AG04449 (cell line): ENCODE data around the gene ADGRF3.
"Not testable (repeated sequence)": the region's sequence is repeated elsewhere in the genome, so short reads cannot be mapped to it uniquely, and the experiment has no call there.

Source experiments
- CTCF ChIA-PET: fragments of 350-600 bp; formaldehyde crosslinking; extraction: SDS; loops from one replicate; lab custom pipeline; 2021; ENCODE audit warnings: antibody characterized with exemption; lab: Yijun Ruan, JAX
- POLR2A ChIA-PET: fragments of 400-600, 350-600 bp; formaldehyde crosslinking; extraction: SDS; loops from one replicate; lab custom pipeline; 2020; ENCODE audit warnings: antibody characterized with exemption, inconsistent platforms; lab: Yijun Ruan, JAX
- DNase-seq: peaks from one replicate; pipeline ENCODE4 v3.0.0-alpha.2; 2010; ENCODE audit warnings: low read depth, low spot score
- H3K4me3 ChIP-seq: 2 replicates; pipeline ENCODE4 v1.5.1; 2011; ENCODE audit warnings: low read depth, mild to moderate bottlenecking, control low read depth, low read length
- TF ChIP-seq, protein P1 (sequence below): IDR thresholded peaks from one replicate; pipeline ENCODE4 v1.5.1; 2011; ENCODE audit warnings: mild to moderate bottlenecking, moderate library complexity, low read length, control low read depth, inconsistent platforms; ENCODE audit not compliant: insufficient read depth; ENCODE audit errors: missing control alignments

ADGRF3 gene

GRCh38 chr2:26274058-26274613, 72.5 kb downstream of the ADGRF3 start:
- POLR2A ChIA-PET: interaction anchor here (0.6 kb wide), 1 partner anchor 71 kb away, joined by 3 read pairs; no protein-coding TSS in a partner anchor
- no peak overlapping the region for H3K4me3 ChIP-seq
- peak; percentile 36 for DNase-seq
- TF ChIP-seq, protein P1, sequence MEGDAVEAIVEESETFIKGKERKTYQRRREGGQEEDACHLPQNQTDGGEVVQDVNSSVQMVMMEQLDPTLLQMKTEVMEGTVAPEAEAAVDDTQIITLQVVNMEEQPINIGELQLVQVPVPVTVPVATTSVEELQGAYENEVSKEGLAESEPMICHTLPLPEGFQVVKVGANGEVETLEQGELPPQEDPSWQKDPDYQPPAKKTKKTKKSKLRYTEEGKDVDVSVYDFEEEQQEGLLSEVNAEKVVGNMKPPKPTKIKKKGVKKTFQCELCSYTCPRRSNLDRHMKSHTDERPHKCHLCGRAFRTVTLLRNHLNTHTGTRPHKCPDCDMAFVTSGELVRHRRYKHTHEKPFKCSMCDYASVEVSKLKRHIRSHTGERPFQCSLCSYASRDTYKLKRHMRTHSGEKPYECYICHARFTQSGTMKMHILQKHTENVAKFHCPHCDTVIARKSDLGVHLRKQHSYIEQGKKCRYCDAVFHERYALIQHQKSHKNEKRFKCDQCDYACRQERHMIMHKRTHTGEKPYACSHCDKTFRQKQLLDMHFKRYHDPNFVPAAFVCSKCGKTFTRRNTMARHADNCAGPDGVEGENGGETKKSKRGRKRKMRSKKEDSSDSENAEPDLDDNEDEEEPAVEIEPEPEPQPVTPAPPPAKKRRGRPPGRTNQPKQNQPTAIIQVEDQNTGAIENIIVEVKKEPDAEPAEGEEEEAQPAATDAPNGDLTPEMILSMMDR: no peak
- CTCF ChIA-PET: interaction anchor here (1.1 to 2.4 kb wide), 2 partner anchors 56 to 323 kb away, joined by 4 to 6 read pairs; no protein-coding TSS in a partner anchor

GRCh38 chr2:26273501-26273900, 73.1 kb downstream of the ADGRF3 start:
- ChIA-PET CTCF (interaction anchor here (2.4 kb wide), 1 partner anchor 57 kb away, joined by 6 read pairs; no protein-coding TSS in a partner anchor), POLR2A (no interaction called here)
- no peak overlapping the region for H3K4me3 ChIP-seq
- DNase-seq: no peak
- TF ChIP-seq, protein P1: no peak

- CTCF ChIA-PET: interaction anchor here (0.7 to 1.5 kb wide), 2 partner anchors 20 to 60 kb away, joined by 3 to 5 read pairs; no protein-coding TSS in a partner anchor
- POLR2A ChIA-PET: no interaction called here
- no peak overlapping the region for H3K4me3 ChIP-seq
- DNase-seq: no peak
- TF ChIP-seq, protein P1: no peak
Observed at GRCh38 chr2:26270373-26270772, 76.2 kb downstream of the ADGRF3 start.

DNA sequence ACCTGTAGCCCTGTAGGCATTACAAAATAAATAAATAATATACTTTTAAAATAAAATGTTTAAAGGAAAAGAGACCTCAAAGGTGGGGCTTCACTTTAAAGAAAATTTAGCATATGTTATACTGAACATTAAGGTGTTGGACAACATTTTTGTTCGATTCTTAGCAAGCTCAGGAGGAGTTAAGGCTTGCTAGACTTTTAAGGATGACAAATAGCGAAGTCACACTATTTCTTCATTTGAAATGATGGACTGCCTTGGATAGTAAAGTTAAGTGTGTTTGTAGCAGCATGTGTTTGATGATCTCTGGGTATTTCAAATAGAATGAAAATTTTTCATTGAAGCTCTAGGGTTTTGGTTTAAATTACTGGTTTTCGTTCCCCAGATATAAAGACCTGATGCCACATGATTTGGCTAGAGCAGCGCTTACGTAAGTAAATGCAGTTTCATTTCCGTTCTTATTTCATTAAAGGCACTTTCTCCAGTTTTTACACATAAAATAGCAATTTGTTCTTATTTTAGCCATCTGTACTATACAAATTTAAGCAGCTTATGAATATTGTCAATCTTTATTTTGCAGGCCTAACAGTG, 76.9 kb downstream of the ADGRF3 start:
- TF ChIP-seq, protein P1: no peak
- CTCF ChIA-PET: interaction anchor here (0.5 to 1.5 kb wide), 2 partner anchors 27 to 61 kb away, joined by 3 to 5 read pairs; no protein-coding TSS in a partner anchor
- no peak overlapping the region for H3K4me3 ChIP-seq
- POLR2A ChIA-PET: interaction anchor here (0.6 kb wide), 1 partner anchor 128 kb away, joined by 3 read pairs; no protein-coding TSS in a partner anchor
- DNase-seq: no peak

DNA sequence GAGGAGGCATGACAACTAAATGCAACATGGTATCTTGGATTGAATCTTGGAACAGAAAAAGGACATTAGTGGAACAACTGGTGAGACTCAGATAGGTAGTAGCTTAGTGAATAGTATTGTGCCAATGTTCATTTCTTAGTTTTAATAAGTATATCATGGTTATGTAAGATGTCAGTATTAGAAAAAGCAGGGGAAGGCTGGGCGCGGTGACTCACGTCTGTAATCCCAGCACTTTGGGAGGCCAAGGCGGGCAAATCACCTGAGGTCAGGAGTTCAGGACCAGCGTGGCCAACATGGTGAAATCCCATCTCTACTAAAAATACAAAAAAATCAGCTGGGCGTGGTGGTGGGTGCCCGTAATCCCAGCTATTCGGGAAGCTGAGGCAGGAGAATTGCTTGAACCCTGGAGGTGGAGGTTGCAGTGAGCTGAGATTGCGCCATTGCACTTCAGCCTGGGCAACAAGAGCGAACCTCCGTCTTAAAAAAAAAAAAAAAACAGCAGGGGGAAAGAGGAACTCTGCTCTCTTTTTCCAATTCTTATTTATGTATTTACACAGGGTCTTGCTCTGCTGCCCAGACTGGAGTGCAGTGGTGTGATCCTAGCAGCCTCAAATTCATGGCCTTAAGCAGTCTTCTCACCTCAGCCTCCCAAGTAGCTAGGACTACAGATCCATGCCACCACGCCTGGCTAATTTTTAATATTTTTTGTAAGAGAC, 77.8 kb downstream of the ADGRF3 start:
- POLR2A ChIA-PET, DNase-seq, H3K4me3 ChIP-seq: not testable (repeated sequence)
- CTCF ChIA-PET: interaction anchor here (1.5 kb wide), 1 partner anchor 62 kb away, joined by 5 read pairs; no protein-coding TSS in a partner anchor

DNA sequence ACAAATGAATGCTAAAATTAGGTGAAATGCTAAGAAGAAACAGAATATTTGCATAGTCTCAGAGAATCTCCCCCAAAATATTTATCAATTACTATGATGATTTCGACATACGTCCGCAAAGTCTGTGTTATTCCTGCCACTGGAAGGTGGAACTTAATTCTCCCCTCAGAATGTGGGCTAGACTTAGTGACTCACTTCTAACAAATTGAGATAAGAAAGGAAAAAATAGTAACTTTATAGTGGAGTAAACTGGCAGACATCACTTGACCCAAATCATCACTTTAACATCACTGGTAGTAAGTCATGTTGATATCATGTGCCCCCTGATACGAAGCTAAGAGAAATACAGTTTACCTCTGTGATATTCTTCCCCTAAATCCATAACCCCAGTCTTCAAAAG, 78.4 kb downstream of the ADGRF3 start:
- CTCF ChIA-PET: no interaction called here
- no peak overlapping the region for H3K4me3 ChIP-seq
- no peak for DNase-seq
- POLR2A ChIA-PET: no interaction called here
- TF ChIP-seq, protein P1: no peak

GRCh38 chr2:26258836-26259235, 87.8 kb downstream of the ADGRF3 start:
- DNase-seq, H3K4me3 ChIP-seq, POLR2A ChIA-PET: not testable (repeated sequence)
- CTCF ChIA-PET: interaction anchor here (1.6 kb wide), 1 partner anchor 13 kb away, joined by 4 read pairs; no protein-coding TSS in a partner anchor
